Vagina (tissue), 2 donors: Measurements from ENCODE around the gene MLF2.

Experiments
- POLR2A ChIP-seq, 2 donors: fragments of 450-650 bp; IDR thresholded peaks; one replicate each; pipeline ENCODE4 v1.6.1; 2017; ENCODE audit warnings: antibody characterized with exemption in 2 of 2, mild to moderate bottlenecking in 2 of 2, moderate library complexity in 2 of 2
- POLR2AphosphoS5 ChIP-seq, 2 donors: sonication (generic); formaldehyde crosslinking; IDR thresholded peaks; one replicate each; pipeline ENCODE4 v1.9.0; 2017; ENCODE audit warnings: antibody characterized with exemption in 2 of 2, mild to moderate bottlenecking in 2 of 2, low read depth in 1 of 2; ENCODE audit not compliant: insufficient read depth in 1 of 2
- TF ChIP-seq, protein P1 (sequence below), 3 experiments: fragments of 450-650 bp in 2 of 3; fragments of 200-600 bp in 1 of 3; sonication (generic) in 1 of 3; IDR thresholded peaks; one replicate each; pipeline ENCODE4 v1.5.1; 2017 to 2019; ENCODE audit warnings: antibody characterized with exemption in 3 of 3, mild to moderate bottlenecking in 2 of 3, moderate library complexity in 2 of 3

DNA sequence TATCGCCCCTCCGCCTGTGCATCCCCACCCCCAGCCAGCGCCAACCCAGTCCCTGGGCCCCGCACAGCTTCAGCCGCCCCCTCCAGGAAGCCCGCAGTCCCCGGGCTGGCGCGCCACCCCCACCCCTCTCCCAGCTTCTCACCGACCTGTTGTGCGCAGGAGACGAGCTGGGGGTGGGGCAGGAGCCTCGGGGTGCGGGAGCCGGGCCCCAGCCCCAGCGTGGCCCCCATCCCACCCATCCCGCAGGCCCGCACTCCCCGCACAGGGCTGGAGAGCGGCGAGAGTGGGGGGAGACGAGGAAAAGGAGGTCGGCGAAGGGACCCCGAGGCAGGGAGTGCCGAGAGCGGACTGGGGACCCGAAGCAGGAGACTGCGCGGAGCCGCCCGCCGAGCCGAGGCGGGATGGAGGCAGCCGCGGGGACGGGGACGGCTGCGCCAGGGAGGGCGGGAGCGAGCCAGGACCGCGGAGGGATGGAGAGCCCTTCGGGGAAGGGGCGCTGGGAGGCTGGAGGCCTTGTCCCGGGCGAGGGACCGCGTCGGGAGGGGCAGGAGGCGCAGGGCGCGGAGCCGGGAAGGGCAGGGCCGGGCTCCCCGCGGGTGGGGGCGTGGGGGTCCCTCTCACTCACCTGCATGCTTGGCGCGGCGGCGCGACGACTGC, 52.8 kb downstream of the MLF2 start:
- TF ChIP-seq, protein P1, sequence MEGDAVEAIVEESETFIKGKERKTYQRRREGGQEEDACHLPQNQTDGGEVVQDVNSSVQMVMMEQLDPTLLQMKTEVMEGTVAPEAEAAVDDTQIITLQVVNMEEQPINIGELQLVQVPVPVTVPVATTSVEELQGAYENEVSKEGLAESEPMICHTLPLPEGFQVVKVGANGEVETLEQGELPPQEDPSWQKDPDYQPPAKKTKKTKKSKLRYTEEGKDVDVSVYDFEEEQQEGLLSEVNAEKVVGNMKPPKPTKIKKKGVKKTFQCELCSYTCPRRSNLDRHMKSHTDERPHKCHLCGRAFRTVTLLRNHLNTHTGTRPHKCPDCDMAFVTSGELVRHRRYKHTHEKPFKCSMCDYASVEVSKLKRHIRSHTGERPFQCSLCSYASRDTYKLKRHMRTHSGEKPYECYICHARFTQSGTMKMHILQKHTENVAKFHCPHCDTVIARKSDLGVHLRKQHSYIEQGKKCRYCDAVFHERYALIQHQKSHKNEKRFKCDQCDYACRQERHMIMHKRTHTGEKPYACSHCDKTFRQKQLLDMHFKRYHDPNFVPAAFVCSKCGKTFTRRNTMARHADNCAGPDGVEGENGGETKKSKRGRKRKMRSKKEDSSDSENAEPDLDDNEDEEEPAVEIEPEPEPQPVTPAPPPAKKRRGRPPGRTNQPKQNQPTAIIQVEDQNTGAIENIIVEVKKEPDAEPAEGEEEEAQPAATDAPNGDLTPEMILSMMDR (IDR thresholded peaks at IDR 0.05) = no peak
- peak in 1 of 2 donors; percentile 13 for TF ChIP-seq POLR2AphosphoS5 (IDR thresholded peaks at IDR 0.05; ENCODE audit: insufficient read depth in 1 of 2, low read depth in 1 of 2)
- TF ChIP-seq POLR2A (IDR thresholded peaks at IDR 0.05) = no peak
